NCI-H2107 treated with DMSO at 0.1 percent for 48 hours (cell line): Measurements from ENCODE around the gene ASB3.
"Not testable (repeated sequence)": the region's sequence is repeated elsewhere in the genome, so short reads cannot be mapped to it uniquely, and the experiment has no call there.

Experiments used
- DNase-seq: peaks from one replicate; lab custom pipeline; 2025; ENCODE audit not compliant: unreplicated experiment; lab: John Stamatoyannopoulos, UW

The ASB3 gene

GRCh38 chr2:53786705-53787613, at the start of gene ASB3, which contains the start of gene ERLEC1:
Gene ASB3 (minus strand): TSS chr2:53786953. CDS start chr2:53765572, 21,381 bp downstream.
Gene ERLEC1 (plus strand): TSS chr2:53787044. CDS start chr2:53787211, 167 bp downstream.
- peak; percentile 75 for DNase-seq

GRCh38 chr2:53829980-53830290, 43.2 kb upstream of the ASB3 start:
- DNase-seq = not testable (repeated sequence)

- peak; percentile 98 for DNase-seq
These were observed 42.7 kb upstream of the ASB3 start for GRCh38 chr2:53829273-53829979.

- DNase-seq = no peak
These were observed 41.6 kb upstream of the ASB3 start for GRCh38 chr2:53828331-53828730.

- no peak for DNase-seq
These were observed 40.8 kb upstream of the ASB3 start for GRCh38 chr2:53827398-53828175.

- DNase-seq = no peak
These were observed 40.0 kb upstream of the ASB3 start for GRCh38 chr2:53826587-53827397.

GRCh38 chr2:53826030-53826410, 39.3 kb upstream of the ASB3 start:
- DNase-seq = no peak

GRCh38 chr2:53823639-53824038, 36.9 kb upstream of the ASB3 start:
- not testable (repeated sequence) for DNase-seq

GRCh38 chr2:53821810-53822209, 35.1 kb upstream of the ASB3 start:
- no peak for DNase-seq

GRCh38 chr2:53820711-53821110, 34.0 kb upstream of the ASB3 start:
- DNase-seq = no peak

- no peak for DNase-seq
These were observed 33.3 kb upstream of the ASB3 start for GRCh38 chr2:53820048-53820447.

GRCh38 chr2:53819634-53820033, 32.9 kb upstream of the ASB3 start:
- no peak for DNase-seq

- DNase-seq = no peak
These were observed 32.2 kb upstream of the ASB3 start for GRCh38 chr2:53818854-53819435.

- no peak for DNase-seq
These were observed 26.4 kb upstream of the ASB3 start for GRCh38 chr2:53813151-53813550.

- DNase-seq = no peak
These were observed 24.8 kb upstream of the ASB3 start for GRCh38 chr2:53811601-53812000.

GRCh38 chr2:53802617-53803151, 15.9 kb upstream of the ASB3 start:
- peak; percentile 31 for DNase-seq

GRCh38 chr2:53801547-53801946, 14.8 kb upstream of the ASB3 start:
- DNase-seq = no peak

- DNase-seq = no peak
These were observed 7.1 kb upstream of the ASB3 start for GRCh38 chr2:53793821-53794220.

- no peak for DNase-seq
These were observed 6.5 kb upstream of the ASB3 start for GRCh38 chr2:53793261-53793660.
